NCI-H748 (cell line): ENCODE results near the gene GIMAP1.

Source experiments
- DNase-seq: peaks from one replicate; lab custom pipeline; 2025; ENCODE audit not compliant: unreplicated experiment; lab: John Stamatoyannopoulos, UW

GIMAP1 gene

DNA sequence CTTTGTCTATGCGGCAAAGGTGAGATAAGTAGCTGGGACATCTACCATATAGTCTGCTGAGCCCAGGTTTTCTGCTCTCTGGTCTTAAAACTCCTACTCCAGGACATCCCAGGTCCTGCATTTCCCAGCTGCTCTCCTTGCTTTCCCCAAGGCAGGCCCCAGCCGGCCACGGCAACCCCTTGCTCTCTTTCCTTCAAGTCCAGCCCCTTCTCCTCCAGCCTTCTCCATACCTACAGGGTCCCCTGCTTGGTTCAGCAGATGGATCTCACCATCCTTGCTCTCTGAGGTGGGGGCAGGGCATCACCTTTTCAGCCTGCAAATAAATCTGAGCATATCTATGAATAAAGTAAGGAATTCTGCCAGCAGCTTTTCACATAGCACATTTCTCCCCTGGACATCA lies 29.5 kb downstream of the GIMAP1 start:
- DNase-seq: no peak

GRCh38 chr7:150746921-150747320 lies 30.5 kb downstream of the GIMAP1 start:
- DNase-seq: no peak

DNA sequence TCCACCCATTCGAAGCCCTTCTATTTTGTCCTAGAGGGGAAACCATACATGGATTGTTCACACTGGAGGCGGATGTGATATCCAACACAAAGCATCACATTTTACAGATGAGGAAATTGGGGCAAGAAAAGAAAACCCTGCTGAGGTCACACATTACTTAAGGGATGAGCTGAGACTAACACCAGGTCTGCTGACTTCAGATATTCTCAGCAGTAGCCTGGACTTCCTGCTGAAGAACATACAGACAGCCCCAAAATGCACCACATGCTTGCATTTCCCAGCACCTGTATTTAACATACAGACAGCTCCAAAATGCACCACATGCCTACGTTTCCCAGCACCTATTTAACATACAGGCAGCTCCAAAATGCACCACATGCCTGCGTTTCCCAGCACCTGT lies 32.0 kb downstream of the GIMAP1 start:
- no peak for DNase-seq

DNA sequence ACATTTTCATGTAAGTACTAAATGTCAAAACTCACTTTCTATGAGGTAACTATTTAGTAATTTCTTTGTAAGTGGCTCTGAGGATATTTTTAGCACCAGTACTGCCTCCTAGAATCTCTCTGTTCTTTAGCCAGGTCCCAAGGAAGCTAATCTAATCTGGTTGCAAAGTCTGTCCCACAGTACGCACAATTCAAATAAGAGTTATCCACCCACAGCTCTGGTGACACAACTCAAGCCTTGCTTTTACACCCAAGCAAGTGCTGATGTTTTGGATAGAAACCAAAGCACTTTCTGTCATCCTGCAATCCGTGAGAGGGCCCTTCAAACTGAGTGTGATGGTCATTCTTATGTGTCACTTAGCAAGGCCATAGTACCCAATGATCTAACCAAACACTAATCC lies 35.3 kb downstream of the GIMAP1 start:
- DNase-seq: no peak

GRCh38 chr7:150753239-150753638 lies 36.8 kb downstream of the GIMAP1 start:
- no peak for DNase-seq

DNA sequence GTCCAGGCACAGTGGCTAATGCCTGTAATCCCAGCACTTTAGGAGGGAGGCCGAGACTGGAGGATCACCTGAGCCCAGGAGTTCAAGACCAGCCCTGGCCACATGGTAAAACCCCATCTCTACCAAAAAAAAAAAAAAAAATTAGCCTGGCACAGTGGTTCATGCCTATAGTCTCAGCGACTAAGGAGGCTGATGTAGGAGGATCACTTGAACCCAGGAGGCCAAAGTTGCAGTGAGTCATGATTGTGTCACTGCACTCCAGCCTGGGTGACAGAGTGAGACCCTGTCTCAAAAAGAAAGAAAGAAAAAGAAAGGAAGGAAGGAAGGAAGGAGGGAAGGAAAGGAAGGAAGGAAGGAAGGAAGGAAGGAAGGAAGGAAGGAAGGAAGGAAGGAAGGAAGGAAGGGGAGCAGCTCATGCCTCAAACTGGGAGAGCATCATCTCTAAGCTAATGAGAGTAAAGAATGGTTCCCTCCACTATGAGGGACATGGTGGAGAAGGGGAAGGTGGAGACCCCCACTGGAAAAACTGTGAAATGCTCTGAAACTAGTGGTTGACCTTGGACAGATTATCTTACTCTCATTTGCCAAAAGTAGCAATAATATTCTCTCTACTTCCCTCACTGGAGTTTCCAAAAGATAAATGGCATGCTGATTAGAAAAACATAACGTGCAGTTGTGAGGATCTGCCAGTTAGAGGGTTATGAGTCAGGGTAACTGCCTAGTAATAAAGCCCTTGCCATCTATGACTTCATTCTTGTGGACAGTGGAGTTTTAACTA lies 37.6 kb downstream of the GIMAP1 start:
- DNase-seq: peak; percentile 7

- no peak for DNase-seq
Measured at GRCh38 chr7:150754951-150755350, 38.5 kb downstream of the GIMAP1 start.

- DNase-seq: no peak
Measured at GRCh38 chr7:150755473-150756099, 39.2 kb downstream of the GIMAP1 start.

DNA sequence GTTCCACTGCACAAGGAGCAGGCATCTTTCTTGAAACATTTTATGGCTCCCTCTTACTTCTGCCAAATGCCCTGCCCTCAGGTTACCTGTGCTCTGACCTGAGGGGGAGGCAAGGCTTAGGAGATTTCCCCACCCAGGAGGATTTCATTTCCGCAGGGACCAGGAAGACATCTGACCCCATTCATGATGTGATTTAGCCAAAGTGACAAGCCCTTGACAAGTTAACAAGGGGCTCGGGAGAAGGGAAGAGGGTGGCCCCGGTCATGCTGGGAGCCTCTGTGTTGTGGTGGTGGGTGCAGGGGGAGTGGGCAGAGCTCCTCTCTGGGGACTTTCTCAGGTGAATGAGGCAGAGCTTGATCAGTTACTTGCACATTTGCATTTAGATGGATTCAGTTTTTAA lies 39.8 kb downstream of the GIMAP1 start:
- no peak for DNase-seq

DNA sequence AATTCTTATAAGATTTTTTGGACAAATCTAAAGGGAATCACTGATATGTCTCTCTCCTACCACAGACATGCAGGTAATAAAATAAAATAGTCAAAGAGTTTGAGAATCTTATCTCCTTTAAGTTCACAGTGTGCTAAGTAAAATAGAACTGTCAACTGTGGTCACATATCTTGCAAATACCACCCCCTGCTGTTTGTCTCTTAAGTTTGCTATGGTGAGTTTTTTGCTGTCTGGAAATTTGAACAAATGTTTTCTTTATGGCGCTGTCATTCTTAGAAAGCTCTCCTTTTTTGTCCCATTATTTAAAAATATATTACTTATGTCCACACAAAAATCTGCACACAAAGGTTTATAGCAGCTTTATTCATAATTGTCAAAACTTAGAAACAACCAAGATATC lies 40.4 kb downstream of the GIMAP1 start:
- no peak for DNase-seq

GRCh38 chr7:150759479-150759878 lies 43.1 kb downstream of the GIMAP1 start:
- DNase-seq: no peak

DNA sequence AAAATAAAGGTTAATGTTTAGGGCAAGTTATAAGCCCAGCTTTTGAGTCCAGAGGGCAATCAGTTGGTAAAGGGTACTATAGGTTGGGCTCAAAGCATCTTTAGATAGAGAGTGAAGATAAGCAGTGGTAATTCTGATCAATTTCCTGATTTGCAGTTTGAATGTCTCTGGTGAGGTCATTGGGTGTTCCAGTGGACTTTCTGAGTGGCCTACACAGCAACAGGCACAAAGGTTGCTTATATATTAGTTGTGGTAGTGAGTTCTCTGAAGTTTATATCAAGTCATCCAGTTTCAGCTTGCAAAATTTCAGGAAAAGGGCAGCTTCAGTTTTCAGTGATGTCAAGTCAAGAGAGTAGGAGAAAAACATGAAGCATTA lies 49.9 kb downstream of the GIMAP1 start:
- DNase-seq: no peak

- no peak for DNase-seq
Measured at GRCh38 chr7:150769768-150770167, 53.4 kb downstream of the GIMAP1 start.
